ENCODE data around the gene RAB8B. TPM values are rescaled to one million over a fixed set of nuclear protein-coding genes. Genes with fewer than 3 reads are reported as not detected.

Gene RAB8B
- total RNA-seq, 1 experiment from 2014 or later, result 18.2 TPM

- peaks cover 10% of the 10 kb centered on the region for H3K4me1 ChIP-seq
- no peaks in the 10 kb centered on the region for H3K36me3 ChIP-seq (ENCODE audit: control insufficient read depth, insufficient read depth, low read length)
- POLR2A ChIA-PET, result interaction anchor here (0.6 kb wide), 1 partner anchor 283 kb away, joined by 9 read pairs; no protein-coding TSS in a partner anchor
- no peak for TF ChIP-seq CTCF (IDR thresholded peaks at IDR 0.05; ENCODE audit: insufficient read depth in 1 of 2, low read depth in 1 of 2, low read length in 1 of 2, severe bottlenecking in 1 of 2, unreplicated experiment in 1 of 2)
- H3K36me3 Mint-ChIP-seq (ENCODE audit: insufficient read depth, unreplicated experiment), result no peaks in the 10 kb centered on the region
- intact Hi-C loops (cut with micrococcal nuclease; ENCODE audit: unreplicated experiment), result no loop called here
- CTCF ChIA-PET, result no interaction called here
- no peaks in the 10 kb centered on the region for H3K9me3 Mint-ChIP-seq (ENCODE audit: unreplicated experiment)
- H3K4me3 Mint-ChIP-seq (ENCODE audit: unreplicated experiment), result no peak overlapping the region
- H3K27ac Mint-ChIP-seq (ENCODE audit: unreplicated experiment), result no peak overlapping the region
- DNase-seq, result no peak
- no peaks in the 10 kb centered on the region for H3K27me3 Mint-ChIP-seq (ENCODE audit: insufficient read depth, unreplicated experiment)
- BruUV-seq (replicated peaks), result no TSS peak
- no peak overlapping the region for H3K4me3 ChIP-seq (ENCODE audit: low read depth, low read length)
- peaks cover 6% of the 10 kb centered on the region for H3K4me1 Mint-ChIP-seq (ENCODE audit: low read depth, unreplicated experiment)
- no peaks in the 10 kb centered on the region for H3K27me3 ChIP-seq (replicated peaks; ENCODE audit: control insufficient read depth, insufficient read depth, low read length)
- no peaks in the 10 kb centered on the region for H3K9me3 ChIP-seq
Measured at GRCh38 chr15:63221346-63221745, 31.9 kb downstream of the RAB8B start.

GRCh38 chr15:63223463-63223862 is 34.1 kb downstream of the RAB8B start:
- H3K4me3 ChIP-seq (ENCODE audit: low read depth, low read length), result no peak overlapping the region
- H3K27ac Mint-ChIP-seq (ENCODE audit: unreplicated experiment), result no peak overlapping the region
- no peaks in the 10 kb centered on the region for H3K9me3 ChIP-seq
- no TSS peak for BruUV-seq (replicated peaks)
- peaks cover 6% of the 10 kb centered on the region for H3K4me1 ChIP-seq
- TF ChIP-seq CTCF (IDR thresholded peaks at IDR 0.05; ENCODE audit: insufficient read depth in 1 of 2, low read depth in 1 of 2, low read length in 1 of 2, severe bottlenecking in 1 of 2, unreplicated experiment in 1 of 2), result no peak
- ChIA-PET CTCF (no interaction called here), POLR2A (no interaction called here)
- no peaks in the 10 kb centered on the region for H3K27me3 Mint-ChIP-seq (ENCODE audit: insufficient read depth, unreplicated experiment)
- DNase-seq, result no peak
- no peaks in the 10 kb centered on the region for H3K9me3 Mint-ChIP-seq (ENCODE audit: unreplicated experiment)
- no peaks in the 10 kb centered on the region for H3K36me3 ChIP-seq (ENCODE audit: control insufficient read depth, insufficient read depth, low read length)
- H3K4me3 Mint-ChIP-seq (ENCODE audit: unreplicated experiment), result no peak overlapping the region
- peaks cover 12% of the 10 kb centered on the region for H3K4me1 Mint-ChIP-seq (ENCODE audit: low read depth, unreplicated experiment)
- no peaks in the 10 kb centered on the region for H3K27me3 ChIP-seq (replicated peaks; ENCODE audit: control insufficient read depth, insufficient read depth, low read length)
- intact Hi-C loops (cut with micrococcal nuclease; ENCODE audit: unreplicated experiment), result no loop called here
- H3K36me3 Mint-ChIP-seq (ENCODE audit: insufficient read depth, unreplicated experiment), result no peaks in the 10 kb centered on the region

GRCh38 chr15:63225381-63225780 is 36.0 kb downstream of the RAB8B start:
- POLR2A ChIA-PET, result no interaction called here
- Mint-ChIP-seq H3K27me3 (ENCODE audit: insufficient read depth, unreplicated experiment) (no peaks in the 10 kb centered on the region), H3K4me3 (ENCODE audit: unreplicated experiment) (no peak overlapping the region), H3K4me1 (ENCODE audit: low read depth, unreplicated experiment) (peaks cover 6% of the 10 kb centered on the region), H3K27ac (ENCODE audit: unreplicated experiment) (no peak overlapping the region), H3K9me3 (ENCODE audit: unreplicated experiment) (no peaks in the 10 kb centered on the region), H3K36me3 (ENCODE audit: insufficient read depth, unreplicated experiment) (no peaks in the 10 kb centered on the region)
- Histone ChIP-seq H3K27me3 (replicated peaks; ENCODE audit: control insufficient read depth, insufficient read depth, low read length) (no peaks in the 10 kb centered on the region), H3K9me3 (no peaks in the 10 kb centered on the region), H3K4me3 (ENCODE audit: low read depth, low read length) (no peak overlapping the region), H3K36me3 (ENCODE audit: control insufficient read depth, insufficient read depth, low read length) (no peaks in the 10 kb centered on the region), H3K4me1 (peaks cover 3% of the 10 kb centered on the region; the same call in 1 of the 2 replicates)
- DNase-seq, result no peak
- no peak for TF ChIP-seq CTCF (IDR thresholded peaks at IDR 0.05; ENCODE audit: insufficient read depth in 1 of 2, low read depth in 1 of 2, low read length in 1 of 2, severe bottlenecking in 1 of 2, unreplicated experiment in 1 of 2)
- intact Hi-C loops (cut with micrococcal nuclease; ENCODE audit: unreplicated experiment), result no loop called here
- CTCF ChIA-PET, result no interaction called here
- BruUV-seq (replicated peaks), result no TSS peak
